Measurements from ENCODE around the gene CBFA2T2. TPM values are rescaled to one million over a fixed set of nuclear protein-coding genes. Genes with fewer than 3 reads are reported as not detected.
A peak's percentile ranks its signal among the peaks of the same experiment; 100 is the strongest.

The CBFA2T2 gene
- total RNA-seq, 1 experiment from 2014 or later, result 2.9 TPM

GRCh38 chr20:33676121-33676520 is 186.2 kb downstream of the CBFA2T2 start:
- DNase-seq (ENCODE audit: low read depth), result no peak

DNA sequence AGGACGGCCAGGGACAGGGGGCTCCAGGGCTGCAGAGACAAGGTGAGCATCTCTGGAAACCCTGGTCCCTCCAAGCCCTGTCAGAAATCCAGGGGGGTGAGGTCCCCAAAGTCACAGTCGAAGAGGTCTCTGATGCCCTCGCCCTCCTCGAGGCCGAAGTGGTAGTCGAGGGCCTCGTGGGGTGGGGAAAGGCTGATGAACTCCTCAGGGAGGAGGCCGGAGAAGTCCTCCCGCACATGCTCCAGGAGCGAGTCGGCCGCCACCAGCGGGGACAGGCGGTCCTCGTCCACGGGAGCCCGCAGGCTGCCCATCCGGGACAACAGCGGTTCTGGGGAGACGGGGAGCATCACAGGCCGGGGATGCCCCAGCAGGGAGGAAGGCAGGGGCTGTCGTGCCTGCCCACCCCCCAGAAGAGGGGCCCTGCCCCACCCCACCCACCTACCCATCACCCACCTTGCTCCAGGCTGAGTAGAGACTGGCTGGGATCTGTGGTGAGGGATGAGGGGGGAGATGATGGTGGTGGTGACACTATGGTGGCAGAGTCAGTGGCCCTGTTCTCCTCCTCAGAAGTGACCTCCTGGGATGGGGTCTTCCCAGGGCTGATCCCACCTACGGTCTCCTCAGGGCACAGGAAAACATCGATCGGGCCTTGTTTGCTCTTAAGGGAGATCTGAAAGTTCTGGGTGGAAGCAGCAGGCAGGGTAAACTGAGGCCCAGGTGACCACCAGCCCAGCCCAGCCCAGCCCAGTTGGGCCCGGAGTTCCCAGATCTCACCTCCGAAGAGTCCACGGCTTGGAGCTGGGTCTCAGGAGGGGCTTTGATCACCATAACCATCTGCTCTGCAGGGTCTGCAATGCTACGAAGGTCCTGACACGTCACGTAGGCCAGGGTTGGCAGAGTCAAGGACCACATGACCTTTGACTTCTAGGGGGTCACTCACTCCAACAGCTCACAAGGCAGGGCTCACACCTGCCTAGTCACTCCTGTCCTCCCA is 187.1 kb downstream of the CBFA2T2 start:
- no peak for DNase-seq (ENCODE audit: low read depth)

GRCh38 chr20:33677991-33678702 is 188.3 kb downstream of the CBFA2T2 start:
- DNase-seq (ENCODE audit: low read depth), result no peak

DNA sequence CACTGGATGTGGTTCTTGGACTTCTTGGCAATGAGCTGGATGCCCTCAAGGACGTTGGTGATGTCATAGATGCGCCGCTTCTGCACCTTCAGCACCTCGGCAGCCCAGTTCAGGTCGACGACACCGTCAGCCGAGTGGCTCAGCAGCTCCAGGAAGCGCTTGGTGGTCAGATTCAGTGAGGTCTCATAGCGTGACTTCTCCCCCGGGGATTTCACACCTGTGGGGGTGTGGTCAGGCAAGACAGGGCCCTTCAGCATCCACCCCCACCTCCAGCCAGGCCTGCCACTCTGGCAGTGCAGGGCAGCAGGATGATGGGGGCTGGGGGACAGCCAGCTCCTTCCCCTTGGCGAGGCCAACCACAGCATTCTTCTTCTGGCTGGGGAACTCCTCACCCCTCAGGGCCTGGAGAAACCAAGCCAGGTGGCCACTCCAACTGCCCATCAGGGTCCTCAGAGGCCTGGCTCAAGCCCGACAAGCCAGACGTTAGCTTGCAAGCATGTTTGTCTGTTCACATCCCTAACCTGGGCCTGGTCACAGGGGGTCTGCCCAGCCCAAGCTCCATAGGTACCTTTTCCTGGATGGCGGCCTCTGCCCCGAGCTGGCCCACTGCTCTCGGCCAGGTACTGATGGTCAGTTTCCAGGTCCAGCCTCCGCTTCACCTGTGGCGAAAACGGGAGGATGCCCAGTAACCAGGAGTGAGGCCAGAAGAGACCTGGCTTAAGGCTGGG is 190.0 kb downstream of the CBFA2T2 start:
- no peak for DNase-seq (ENCODE audit: low read depth)

GRCh38 chr20:33680686-33681085 is 190.8 kb downstream of the CBFA2T2 start:
- DNase-seq (ENCODE audit: low read depth), result no peak

GRCh38 chr20:33681288-33681687 is 191.4 kb downstream of the CBFA2T2 start:
- no peak for DNase-seq (ENCODE audit: low read depth)

DNA sequence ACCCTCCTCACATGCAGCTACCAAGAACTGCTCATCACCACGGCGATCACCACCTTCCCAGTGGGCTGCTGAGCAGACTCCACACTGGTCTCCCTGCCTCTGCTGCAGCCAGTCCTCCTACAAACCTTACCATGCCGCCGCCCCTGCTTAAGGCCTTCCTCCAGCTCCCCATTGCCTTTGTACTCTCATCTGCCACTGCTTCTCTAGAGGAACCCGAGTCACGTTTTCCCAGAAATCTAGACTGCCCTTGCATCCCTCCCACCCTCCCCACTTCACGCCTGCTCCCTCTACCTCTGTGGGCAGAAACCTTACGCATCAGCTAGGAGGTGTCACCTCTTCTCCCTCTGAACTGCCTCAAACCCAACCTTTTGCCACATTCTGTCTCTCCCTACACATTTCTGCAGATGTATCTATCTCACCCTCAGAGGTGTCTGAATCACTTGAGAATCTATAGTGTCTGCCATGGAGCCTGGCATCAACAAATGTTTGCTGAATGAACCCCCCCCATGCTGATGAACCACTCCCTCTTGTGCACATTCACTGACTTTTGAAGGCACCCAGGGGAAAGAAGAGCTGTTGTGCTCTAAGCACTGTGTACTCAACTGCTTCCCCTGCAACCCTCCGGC is 191.9 kb downstream of the CBFA2T2 start:
- DNase-seq (ENCODE audit: low read depth), result no peak

DNA sequence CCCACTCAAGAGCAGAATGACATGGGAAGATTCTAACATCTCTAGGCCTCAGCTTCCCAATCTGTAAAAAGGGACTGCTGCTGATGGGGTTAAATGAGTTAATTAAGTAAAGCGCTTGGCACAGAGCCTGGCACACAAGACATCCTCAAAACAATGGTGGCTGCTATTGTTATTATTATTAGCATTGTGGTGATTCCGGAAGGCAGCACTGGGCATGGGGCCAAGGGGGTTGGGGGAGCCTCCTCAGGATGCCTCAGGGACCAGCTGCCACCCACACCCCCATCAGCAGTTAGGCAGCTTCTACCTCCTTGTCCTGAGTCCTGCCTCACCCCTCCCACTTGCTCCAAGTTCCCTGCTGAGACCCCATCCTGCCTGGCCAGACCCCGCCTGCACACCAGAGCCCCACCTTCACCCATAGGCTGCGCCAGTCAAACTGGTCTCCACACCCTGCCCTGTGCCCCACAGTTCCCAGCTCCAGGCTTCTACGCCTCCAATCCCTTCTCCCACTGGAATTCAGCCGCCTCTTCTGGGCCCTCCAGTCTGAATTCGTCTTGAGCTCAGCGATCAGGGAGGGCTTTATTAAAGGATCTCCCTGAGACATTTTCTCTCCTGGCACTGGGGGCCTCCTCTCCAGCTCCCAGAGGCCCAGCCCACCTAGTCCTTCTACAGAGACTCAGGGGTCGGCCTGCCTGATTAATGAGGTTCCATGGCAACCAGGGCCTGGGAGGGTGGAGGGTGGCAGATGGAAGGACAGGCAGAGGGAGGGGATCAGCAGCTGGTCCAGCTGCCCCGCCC is 194.8 kb downstream of the CBFA2T2 start:
- DNase-seq (ENCODE audit: low read depth), result no peak

DNA sequence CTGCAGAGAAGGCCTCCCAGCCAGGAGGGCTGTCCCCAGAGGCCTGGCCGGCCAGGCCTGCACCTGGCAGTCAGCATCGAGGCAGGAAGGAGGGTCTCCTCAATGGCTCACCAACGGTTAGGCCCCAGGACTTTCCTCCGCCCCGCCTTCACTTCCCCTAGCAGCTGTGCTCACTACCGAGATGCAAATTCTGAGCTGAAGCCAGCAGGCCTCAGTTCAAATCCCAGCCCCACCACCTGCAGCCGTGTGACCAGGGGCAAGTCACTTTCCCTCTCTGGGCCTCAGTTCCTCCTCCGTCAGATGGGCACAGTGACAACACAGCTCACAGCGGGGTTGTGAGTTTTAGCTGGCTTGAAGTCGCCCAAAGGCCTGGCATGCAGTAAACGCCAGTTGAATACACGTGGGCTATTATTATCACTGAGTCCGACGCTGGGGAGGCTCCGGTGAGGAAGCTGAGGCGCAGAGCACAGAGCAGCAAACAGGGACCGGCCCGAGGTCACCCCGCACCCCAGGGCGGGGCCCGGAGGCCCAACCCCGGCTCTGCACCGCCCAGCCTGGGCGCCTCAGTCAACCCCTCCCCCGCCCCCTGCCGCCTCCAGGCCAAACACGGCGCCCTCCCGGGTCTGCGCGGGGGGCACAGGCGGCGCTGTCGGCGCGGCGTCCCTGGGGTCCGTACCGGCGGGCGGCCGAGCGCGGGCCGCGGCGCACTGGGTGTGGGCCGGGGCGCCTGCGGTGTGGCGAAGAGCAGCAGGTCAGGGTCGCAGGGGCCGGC is 195.6 kb downstream of the CBFA2T2 start:
- no peak for DNase-seq (ENCODE audit: low read depth)

- peak; percentile 88 for DNase-seq (ENCODE audit: low read depth)
Observed at GRCh38 chr20:33686100-33686983, 196.4 kb downstream of the CBFA2T2 start, which contains the start of gene E2F1. TSS of gene E2F1 (minus strand) at chr20:33686385. CDS start at chr20:33686264, 121 bp downstream.

DNA sequence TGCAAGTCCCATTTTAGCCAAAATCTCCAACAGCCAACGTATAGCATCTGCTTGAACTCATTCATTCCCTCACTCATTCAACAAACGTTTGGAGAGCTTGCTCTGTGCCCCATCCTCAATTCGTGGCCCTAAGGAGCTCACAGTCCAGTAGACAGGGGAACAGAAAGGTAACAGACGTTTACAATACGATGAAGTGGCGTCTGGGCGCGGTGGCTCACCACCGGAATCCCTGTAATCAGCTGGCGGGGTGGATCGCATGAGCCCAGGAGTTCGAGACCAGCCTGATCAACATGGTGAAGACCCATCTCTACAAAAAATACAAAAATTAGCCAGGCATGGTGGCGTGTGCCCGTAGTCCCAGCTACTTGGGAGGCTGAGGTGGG is 197.1 kb downstream of the CBFA2T2 start:
- DNase-seq (ENCODE audit: low read depth), result no peak

GRCh38 chr20:33687370-33687915 is 197.5 kb downstream of the CBFA2T2 start:
- DNase-seq (ENCODE audit: low read depth), result peak; percentile 90

GRCh38 chr20:33687993-33688937 is 198.4 kb downstream of the CBFA2T2 start:
- DNase-seq (ENCODE audit: low read depth), result peak; percentile 45

- no peak for DNase-seq (ENCODE audit: low read depth)
Observed at GRCh38 chr20:33688938-33689424, 199.1 kb downstream of the CBFA2T2 start.

DNA sequence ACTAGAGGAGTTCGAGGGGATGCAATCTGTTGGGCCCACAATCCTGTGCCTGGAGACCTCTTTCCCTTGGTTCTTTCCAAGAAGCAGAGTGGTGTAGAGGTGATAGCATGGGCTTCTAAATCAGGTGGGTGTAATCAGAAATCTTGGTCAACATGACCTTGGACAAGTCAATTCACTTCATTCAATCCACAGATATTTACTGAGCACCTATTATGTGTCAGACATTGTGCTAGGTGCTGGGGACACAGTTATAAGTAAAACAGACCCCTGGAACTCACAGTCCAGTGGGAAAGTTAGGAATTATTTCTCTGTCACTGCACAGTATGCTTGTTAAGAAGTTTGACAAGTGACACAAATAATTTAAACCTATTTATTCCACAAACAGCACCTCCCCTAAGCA is 199.6 kb downstream of the CBFA2T2 start:
- DNase-seq (ENCODE audit: low read depth), result no peak

- DNase-seq (ENCODE audit: low read depth), result peak; percentile 84
Observed at GRCh38 chr20:33689973-33690372, 200.1 kb downstream of the CBFA2T2 start.

GRCh38 chr20:33693289-33693688 is 203.4 kb downstream of the CBFA2T2 start:
- DNase-seq (ENCODE audit: low read depth), result no peak

Measured in HT1080 (cell line).